ENCODE results near the gene LRMDA.

Gene LRMDA

GRCh38 chr10:75648854-75649253 lies 217.4 kb downstream of the LRMDA start:
- no peak for DNase-seq

GRCh38 chr10:75649466-75649865 lies 218.0 kb downstream of the LRMDA start:
- DNase-seq, result no peak

GRCh38 chr10:75650648-75651047 lies 219.2 kb downstream of the LRMDA start:
- DNase-seq, result no peak

GRCh38 chr10:75651417-75651816 lies 220.0 kb downstream of the LRMDA start:
- no peak for DNase-seq

GRCh38 chr10:75652146-75652740 lies 220.8 kb downstream of the LRMDA start:
- DNase-seq, result no peak

- DNase-seq, result no peak
Observed at GRCh38 chr10:75653761-75654160, 222.3 kb downstream of the LRMDA start.

- DNase-seq, result no peak
Observed at GRCh38 chr10:75654171-75654771, 222.8 kb downstream of the LRMDA start.

- no peak for DNase-seq
Observed at GRCh38 chr10:75654772-75655171, 223.3 kb downstream of the LRMDA start.

- DNase-seq, result no peak
Observed at GRCh38 chr10:75655791-75656451, 224.5 kb downstream of the LRMDA start.

- DNase-seq, result no peak
Observed at GRCh38 chr10:75657351-75657750, 225.9 kb downstream of the LRMDA start.

GRCh38 chr10:75658036-75658435 lies 226.6 kb downstream of the LRMDA start:
- DNase-seq, result no peak

- DNase-seq, result no peak
Observed at GRCh38 chr10:75658496-75658895, 227.1 kb downstream of the LRMDA start.

- no peak for DNase-seq
Observed at GRCh38 chr10:75658915-75659314, 227.5 kb downstream of the LRMDA start.

- no peak for DNase-seq
Observed at GRCh38 chr10:75660823-75661222, 229.4 kb downstream of the LRMDA start.

GRCh38 chr10:75662715-75663114 lies 231.3 kb downstream of the LRMDA start:
- no peak for DNase-seq

GRCh38 chr10:75663947-75664664 lies 232.7 kb downstream of the LRMDA start:
- no peak for DNase-seq

- DNase-seq, result no peak
Observed at GRCh38 chr10:75664968-75665367, 233.5 kb downstream of the LRMDA start.

- no peak for DNase-seq
Observed at GRCh38 chr10:75665707-75666106, 234.3 kb downstream of the LRMDA start.

GRCh38 chr10:75672111-75672671 lies 240.8 kb downstream of the LRMDA start:
- no peak for DNase-seq

GRCh38 chr10:75672842-75673241 lies 241.4 kb downstream of the LRMDA start:
- DNase-seq, result no peak

- DNase-seq, result no peak
Observed at GRCh38 chr10:75677541-75677940, 246.1 kb downstream of the LRMDA start.

GRCh38 chr10:75678527-75678926 lies 247.1 kb downstream of the LRMDA start:
- DNase-seq, result no peak

GRCh38 chr10:75679536-75679935 lies 248.1 kb downstream of the LRMDA start:
- no peak for DNase-seq

- no peak for DNase-seq
Observed at GRCh38 chr10:75681334-75681733, 249.9 kb downstream of the LRMDA start.

Measured in NCI-H1048 (cell line).